ENCODE measurements around the gene HLA-F.

GRCh38 chr6:29763491-29764289 is 40.5 kb downstream of the HLA-F start:
- no peak for TF ChIP-seq EZH2 (IDR thresholded peaks at IDR 0.05; ENCODE audit: insufficient read depth, poor library complexity, severe bottlenecking)
- TF ChIP-seq EZH2phosphoT487 (IDR thresholded peaks at IDR 0.05; ENCODE audit: insufficient read depth, low read depth), result no peak

Data from GM23248 (cell line).